ENCODE results near the gene KCTD3. TPM values are rescaled to one million over a fixed set of nuclear protein-coding genes. Genes with fewer than 3 reads are reported as not detected.

KCTD3 gene
- total RNA-seq, 1 experiment from 2014 or later, result 39.3 TPM

DNA sequence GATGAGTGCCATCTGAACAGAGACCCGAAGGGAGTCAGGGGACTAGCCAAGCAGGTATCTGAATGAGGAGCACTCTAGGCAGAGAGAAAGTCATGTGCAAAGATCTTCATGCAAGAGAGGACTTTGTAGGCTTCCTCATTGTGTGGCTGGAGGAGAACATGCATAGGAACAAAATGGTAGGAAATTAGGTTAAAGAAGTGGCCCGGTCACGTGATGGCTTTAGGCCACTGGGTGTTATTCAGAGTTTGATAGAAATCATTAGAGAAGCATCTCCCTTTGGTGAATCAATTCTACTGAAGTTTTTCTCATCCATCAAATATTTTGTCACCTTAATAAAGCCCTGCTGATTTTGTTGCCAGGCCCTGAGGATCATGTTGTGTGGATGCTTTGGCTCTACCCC is 45.8 kb upstream of the KCTD3 start:
- no peaks in the 10 kb centered on the region for H3K9me3 Mint-ChIP-seq
- H2BK5ac ChIP-seq (ENCODE audit: insufficient read length, low read length), result no peak overlapping the region
- TF ChIP-seq, protein P1, sequence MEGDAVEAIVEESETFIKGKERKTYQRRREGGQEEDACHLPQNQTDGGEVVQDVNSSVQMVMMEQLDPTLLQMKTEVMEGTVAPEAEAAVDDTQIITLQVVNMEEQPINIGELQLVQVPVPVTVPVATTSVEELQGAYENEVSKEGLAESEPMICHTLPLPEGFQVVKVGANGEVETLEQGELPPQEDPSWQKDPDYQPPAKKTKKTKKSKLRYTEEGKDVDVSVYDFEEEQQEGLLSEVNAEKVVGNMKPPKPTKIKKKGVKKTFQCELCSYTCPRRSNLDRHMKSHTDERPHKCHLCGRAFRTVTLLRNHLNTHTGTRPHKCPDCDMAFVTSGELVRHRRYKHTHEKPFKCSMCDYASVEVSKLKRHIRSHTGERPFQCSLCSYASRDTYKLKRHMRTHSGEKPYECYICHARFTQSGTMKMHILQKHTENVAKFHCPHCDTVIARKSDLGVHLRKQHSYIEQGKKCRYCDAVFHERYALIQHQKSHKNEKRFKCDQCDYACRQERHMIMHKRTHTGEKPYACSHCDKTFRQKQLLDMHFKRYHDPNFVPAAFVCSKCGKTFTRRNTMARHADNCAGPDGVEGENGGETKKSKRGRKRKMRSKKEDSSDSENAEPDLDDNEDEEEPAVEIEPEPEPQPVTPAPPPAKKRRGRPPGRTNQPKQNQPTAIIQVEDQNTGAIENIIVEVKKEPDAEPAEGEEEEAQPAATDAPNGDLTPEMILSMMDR (conservative IDR thresholded peaks at IDR 0.05), result no peak
- H3K79me1 ChIP-seq (ENCODE audit: insufficient read depth, low read depth, low read length, poor library complexity, severe bottlenecking), result no peaks in the 10 kb centered on the region
- no peaks in the 10 kb centered on the region for H3K23me2 ChIP-seq (ENCODE audit: insufficient read length, low read depth, low read length, poor library complexity, severe bottlenecking)
- no peak overlapping the region for H3K4me2 ChIP-seq (ENCODE audit: insufficient read depth, insufficient read length, low read length)
- H3K14ac ChIP-seq (ENCODE audit: insufficient read depth, low read length), result no peak overlapping the region
- H3K56ac ChIP-seq (ENCODE audit: insufficient read length, low read depth, low read length), result no peak overlapping the region
- no peaks in the 10 kb centered on the region for H3K27me3 Mint-ChIP-seq (ENCODE audit: low read depth)
- H3K4me3 Mint-ChIP-seq, result no peak overlapping the region
- no peaks in the 10 kb centered on the region for H3K36me3 Mint-ChIP-seq (ENCODE audit: insufficient read depth in 1 of 3, low read depth in 3 of 3)
- H3K27ac Mint-ChIP-seq, result no peak overlapping the region
- no peak overlapping the region for H3T11ph ChIP-seq (ENCODE audit: low read length)
- no peaks in the 10 kb centered on the region for H3K27me3 ChIP-seq (ENCODE audit: insufficient read depth, low read length)
- no peak overlapping the region for H3K4ac ChIP-seq (ENCODE audit: low read depth, low read length)
- no peaks in the 10 kb centered on the region for H3K4me1 Mint-ChIP-seq
- H3K23ac ChIP-seq (ENCODE audit: insufficient read length, low read depth, low read length), result no peak overlapping the region
- H4K8ac ChIP-seq (replicated peaks; ENCODE audit: insufficient read length, low read depth, low read length), result no peak overlapping the region
- H2BK120ac ChIP-seq (ENCODE audit: low read depth, low read length, poor library complexity, severe bottlenecking), result no peak overlapping the region
- no CpG with 5 or more reads among the region's 3 CpGs for WGBS (ENCODE audit: extremely low coverage, insufficient read length, low lambda C conversion rate)
- H2BK12ac ChIP-seq (ENCODE audit: insufficient read length, low read depth, low read length), result no peak overlapping the region
- no peaks in the 10 kb centered on the region for H3K9me3 ChIP-seq (ENCODE audit: control insufficient read depth, low read depth, low read length)
- no peaks in the 10 kb centered on the region for H3K4me1 ChIP-seq (ENCODE audit: insufficient read depth, low read length)
- no peak overlapping the region for H2AFZ ChIP-seq (ENCODE audit: low read length)
- H2AK5ac ChIP-seq (ENCODE audit: insufficient read length, low read length), result no peak overlapping the region
- H2BK15ac ChIP-seq (ENCODE audit: low read depth, low read length), result no peak overlapping the region
- H2BK20ac ChIP-seq (ENCODE audit: low read depth, low read length, poor library complexity, severe bottlenecking), result no peak overlapping the region
- H4K5ac ChIP-seq (ENCODE audit: insufficient read length, low read depth, low read length), result no peak overlapping the region
- H3K27ac ChIP-seq (ENCODE audit: insufficient read length, low read depth, low read length), result no peak overlapping the region
- no peak for DNase-seq
- no peak overlapping the region for H3K18ac ChIP-seq (ENCODE audit: insufficient read length, low read depth, low read length)
- H3K79me2 ChIP-seq (ENCODE audit: insufficient read depth, low read length), result no peaks in the 10 kb centered on the region
- H3K9ac ChIP-seq (ENCODE audit: extremely low read depth, insufficient read length, low read length), result no peak overlapping the region
- H4K20me1 ChIP-seq (ENCODE audit: control insufficient read depth, insufficient read depth, insufficient read length), result no peaks in the 10 kb centered on the region
- H4K91ac ChIP-seq (ENCODE audit: insufficient read length, low read depth, low read length), result no peak overlapping the region

Measured in H9 (cell line).